Mucosa of stomach (tissue), 1 donor: ENCODE measurements around the gene DCAF11.

ENCODE experiments used
- H3K27me3 ChIP-seq: one replicate; pipeline ENCODE4 v1.7.0; 2013; ENCODE audit warnings: mild to moderate bottlenecking, low read length; ENCODE audit not compliant: control insufficient read depth, insufficient read depth
- H3K36me3 ChIP-seq: one replicate; pipeline ENCODE4 v1.7.0; 2013; ENCODE audit warnings: low read length; ENCODE audit not compliant: control insufficient read depth, insufficient read depth
- H3K4me1 ChIP-seq: one replicate; pipeline ENCODE4 v1.7.0; 2013; ENCODE audit warnings: mild to moderate bottlenecking, low read length; ENCODE audit not compliant: control insufficient read depth, insufficient read depth
- H3K4me3 ChIP-seq: one replicate; pipeline ENCODE4 v1.7.0; 2013; ENCODE audit warnings: low read length
- H3K9ac ChIP-seq: one replicate; pipeline ENCODE4 v1.7.0; 2013; ENCODE audit warnings: mild to moderate bottlenecking, low read length, moderate library complexity
- H3K9me3 ChIP-seq: one replicate; pipeline ENCODE4 v1.7.0; 2013; ENCODE audit warnings: mild to moderate bottlenecking, low read length, moderate library complexity; ENCODE audit not compliant: control insufficient read depth
- donor health status: Pancreatic carcinoma.

DCAF11 gene

DNA sequence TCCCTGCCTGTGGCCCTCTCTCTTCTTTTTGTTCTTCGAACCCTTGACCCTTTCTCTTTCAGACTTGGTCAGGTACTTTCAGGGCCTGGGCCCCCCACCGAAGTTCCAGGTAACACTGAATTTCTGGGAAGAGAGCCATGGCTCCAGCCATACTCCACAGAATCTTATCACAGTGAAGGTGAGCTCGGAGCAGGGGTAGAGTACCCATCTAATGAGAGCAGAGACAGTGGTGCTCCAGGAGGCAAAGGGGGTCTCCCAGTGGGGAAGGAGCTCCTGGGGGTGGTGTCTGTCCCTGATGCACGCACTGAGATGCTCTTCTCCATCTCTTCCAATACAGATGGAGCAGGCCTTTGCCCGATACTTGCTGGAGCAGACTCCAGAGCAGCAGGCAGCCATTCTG lies 51.2 kb downstream of the DCAF11 start:
- Histone ChIP-seq H3K4me1 (peaks cover 21% of the 10 kb centered on the region), H3K27me3 (no peaks in the 10 kb centered on the region), H3K4me3 (no peak overlapping the region), H3K9ac (no peak overlapping the region), H3K9me3 (no peaks in the 10 kb centered on the region), H3K36me3 (peaks cover 38% of the 10 kb centered on the region)

DNA sequence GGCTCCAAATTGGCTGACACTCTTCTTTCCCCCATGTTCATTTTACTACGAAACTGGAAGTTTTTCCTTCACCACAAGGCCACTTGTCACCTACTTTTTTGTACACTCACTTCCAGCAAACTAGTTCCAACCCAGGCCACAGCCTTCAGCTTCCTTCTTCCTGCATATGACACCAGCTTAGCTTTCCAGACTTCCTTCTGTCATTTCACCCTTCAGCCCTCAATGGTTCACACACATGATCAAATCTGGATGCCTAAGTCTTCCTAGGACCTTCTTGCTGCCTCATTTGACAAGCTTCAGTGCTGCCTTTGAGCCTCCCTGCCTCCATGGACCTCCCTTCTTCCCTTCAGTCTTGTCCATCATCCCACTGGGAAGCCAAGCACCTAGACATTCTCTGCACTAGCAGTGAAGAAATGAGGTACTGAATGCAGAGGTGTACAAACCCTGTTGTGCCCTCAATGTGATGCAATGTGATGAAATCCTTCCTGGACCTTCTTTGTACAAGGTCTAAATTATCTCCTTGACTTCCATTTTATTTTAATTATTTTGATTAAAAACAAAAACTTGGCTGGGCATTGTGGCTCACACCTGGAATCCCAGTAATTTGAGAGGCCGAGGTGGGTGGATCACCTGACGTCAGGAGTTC lies 53.0 kb downstream of the DCAF11 start:
- no peaks in the 10 kb centered on the region for H3K27me3 ChIP-seq
- no peaks in the 10 kb centered on the region for H3K9me3 ChIP-seq
- H3K4me1 ChIP-seq = peaks cover 9% of the 10 kb centered on the region
- no peak overlapping the region for H3K4me3 ChIP-seq
- H3K9ac ChIP-seq = no peak overlapping the region
- peaks cover 38% of the 10 kb centered on the region for H3K36me3 ChIP-seq

- Histone ChIP-seq H3K36me3 (peaks cover 3% of the 10 kb centered on the region), H3K4me3 (no peak within 1 kb of the TSS), H3K4me1 (no peaks in the 10 kb centered on the region), H3K9me3 (no peaks in the 10 kb centered on the region), H3K9ac (no peak within 1 kb of the TSS), H3K27me3 (no peaks in the 10 kb centered on the region)
These were observed 57.1 kb downstream of the DCAF11 start, which contains the start of gene REC8 for GRCh38 chr14:24171422-24172260. Gene REC8 (plus strand): TSS chr14:24172080. CDS start chr14:24172553, 473 bp downstream.

GRCh38 chr14:24172261-24172860 lies 57.8 kb downstream of the DCAF11 start:
- Histone ChIP-seq H3K4me1 (no peaks in the 10 kb centered on the region), H3K4me3 (no peak overlapping the region), H3K27me3 (no peaks in the 10 kb centered on the region), H3K36me3 (no peaks in the 10 kb centered on the region), H3K9ac (no peak overlapping the region), H3K9me3 (no peaks in the 10 kb centered on the region)

- Histone ChIP-seq H3K36me3 (no peaks in the 10 kb centered on the region), H3K9me3 (no peaks in the 10 kb centered on the region), H3K4me1 (no peaks in the 10 kb centered on the region), H3K4me3 (no peak overlapping the region), H3K27me3 (no peaks in the 10 kb centered on the region), H3K9ac (no peak overlapping the region)
These were observed 58.3 kb downstream of the DCAF11 start for GRCh38 chr14:24172871-24173281.
